ELR (cell line): Measurements from ENCODE around the gene CEACAM8.
A peak's percentile ranks its signal among the peaks of the same experiment; 100 is the strongest.
"Not testable (repeated sequence)": the region's sequence is repeated elsewhere in the genome, so short reads cannot be mapped to it uniquely, and the experiment has no call there.

ENCODE experiments used
- DNase-seq: peaks from one replicate; pipeline ENCODE4 v3.0.0-alpha.2; 2015; ENCODE audit warnings: low read depth

Gene CEACAM8

DNA sequence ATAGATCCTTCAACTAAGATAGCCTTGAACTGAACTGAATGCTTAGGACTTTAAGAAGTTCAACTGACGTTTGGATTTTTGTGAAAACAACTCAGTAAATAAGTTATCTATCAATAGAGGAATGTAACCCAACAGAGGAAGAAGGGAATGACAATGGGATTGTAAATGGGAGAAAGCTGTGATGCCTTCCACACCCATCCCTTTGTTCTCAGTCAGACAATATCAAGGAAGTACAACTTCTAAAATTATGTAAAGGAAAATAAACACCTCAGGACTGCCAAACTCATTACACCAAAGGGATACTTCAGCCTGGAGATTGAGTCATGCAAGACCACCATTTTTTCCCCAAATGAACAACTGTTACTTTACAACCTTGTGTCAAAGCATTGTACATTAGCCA, 21.1 kb downstream of the CEACAM8 start:
- no peak for DNase-seq

DNA sequence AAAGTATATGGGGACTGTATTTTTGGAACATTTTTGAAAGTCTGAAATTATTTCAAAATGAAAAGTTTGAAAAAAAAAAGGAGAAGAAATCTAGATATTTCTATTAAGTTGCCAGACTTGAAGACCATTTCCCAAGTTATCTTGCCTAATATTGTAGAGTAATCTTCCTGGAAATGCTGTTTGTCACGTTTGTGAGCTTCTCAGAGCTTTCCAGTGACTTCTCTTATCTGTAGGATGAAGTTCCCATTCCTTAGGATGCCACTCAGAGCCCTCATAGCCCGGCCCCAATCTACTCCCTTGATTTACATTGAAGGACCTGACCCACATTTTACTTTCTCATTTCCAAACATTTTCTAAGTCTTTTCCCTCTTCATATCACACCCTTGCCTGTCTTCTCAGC, 23.6 kb downstream of the CEACAM8 start:
- DNase-seq = no peak

- DNase-seq = no peak
Observed at GRCh38 chr19:42569193-42569592, 25.5 kb downstream of the CEACAM8 start.

- DNase-seq = no peak
Observed at GRCh38 chr19:42568006-42568405, 26.7 kb downstream of the CEACAM8 start.

DNA sequence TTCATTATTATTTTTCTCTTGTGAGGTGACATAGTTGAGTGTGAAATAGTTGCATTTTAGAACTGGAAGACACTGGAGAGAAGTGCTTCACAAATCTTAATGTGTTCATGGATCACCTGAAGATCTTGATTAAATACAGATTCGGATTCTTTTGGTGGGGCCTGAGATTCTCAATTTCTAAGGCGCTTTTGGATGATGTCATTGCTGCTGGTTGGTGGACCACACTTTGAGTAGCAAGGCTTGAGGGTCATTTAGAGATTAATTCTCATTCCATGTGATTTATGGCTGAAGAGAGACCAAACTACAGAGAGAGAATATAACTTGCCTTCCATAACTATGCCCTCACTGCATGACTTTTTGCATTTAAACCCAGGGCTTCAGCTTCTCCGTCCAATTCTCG, 27.2 kb downstream of the CEACAM8 start:
- no peak for DNase-seq

- peak; percentile 61 for DNase-seq
Observed at GRCh38 chr19:42563352-42564210, 31.1 kb downstream of the CEACAM8 start.

GRCh38 chr19:42561512-42561911, 33.2 kb downstream of the CEACAM8 start:
- no peak for DNase-seq

GRCh38 chr19:42560731-42561130, 34.0 kb downstream of the CEACAM8 start:
- no peak for DNase-seq

DNA sequence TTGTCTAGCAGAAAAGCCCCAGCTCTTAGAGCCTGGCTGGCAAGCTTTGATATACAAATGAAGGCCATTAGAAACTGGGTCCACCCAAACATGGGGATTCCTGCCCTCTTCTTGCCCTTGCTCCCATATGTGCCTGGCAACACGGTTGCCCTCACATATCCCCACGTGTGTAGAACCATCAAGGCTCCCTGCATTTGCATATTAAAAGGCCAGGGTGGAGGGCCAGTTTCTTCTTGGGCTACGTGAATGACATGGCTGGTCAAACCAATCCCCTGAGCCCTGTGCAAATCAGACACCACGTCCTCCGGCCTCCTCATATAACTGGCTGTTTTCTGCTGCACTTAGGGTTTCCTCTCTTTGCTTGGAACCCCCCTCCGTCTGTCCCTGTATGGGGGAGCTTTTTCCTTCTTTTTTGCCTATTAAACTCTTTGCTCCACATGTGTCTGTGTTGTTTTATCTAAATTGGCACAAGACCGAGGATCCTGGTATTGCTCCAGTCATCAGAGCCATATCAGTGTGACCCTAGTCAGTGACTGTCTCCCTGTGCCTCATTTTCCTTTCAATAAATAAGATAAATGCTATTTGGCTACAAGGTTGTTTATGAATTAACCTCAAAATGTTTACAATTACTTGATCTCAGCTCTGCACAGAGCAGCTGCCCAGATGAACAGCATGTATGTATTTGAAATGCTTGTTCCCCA, 36.1 kb downstream of the CEACAM8 start:
- no peak for DNase-seq

DNA sequence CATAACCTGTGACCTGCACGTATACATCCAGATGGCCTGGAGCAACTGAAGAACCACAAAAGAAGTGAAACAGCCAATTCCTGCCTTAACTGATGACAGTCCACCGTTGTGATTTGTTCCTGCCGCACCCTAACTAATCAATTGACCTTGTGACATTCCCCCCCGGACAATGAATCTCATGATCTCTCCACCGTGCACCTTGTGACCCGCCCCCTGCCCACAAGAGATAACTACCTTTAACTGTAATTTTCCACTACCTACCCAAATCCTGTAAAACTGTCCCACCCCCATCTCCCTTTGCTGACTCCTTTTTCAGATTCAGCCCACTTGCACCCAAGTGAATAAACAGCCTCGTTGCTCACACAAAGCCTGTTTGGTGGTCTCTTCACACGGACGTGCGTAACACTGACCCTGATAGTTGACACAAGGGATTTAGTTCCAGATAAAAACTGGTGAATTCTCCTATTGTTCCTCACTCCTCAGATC, 37.3 kb downstream of the CEACAM8 start:
- not testable (repeated sequence) for DNase-seq

GRCh38 chr19:42555801-42556200, 38.9 kb downstream of the CEACAM8 start:
- DNase-seq = no peak

DNA sequence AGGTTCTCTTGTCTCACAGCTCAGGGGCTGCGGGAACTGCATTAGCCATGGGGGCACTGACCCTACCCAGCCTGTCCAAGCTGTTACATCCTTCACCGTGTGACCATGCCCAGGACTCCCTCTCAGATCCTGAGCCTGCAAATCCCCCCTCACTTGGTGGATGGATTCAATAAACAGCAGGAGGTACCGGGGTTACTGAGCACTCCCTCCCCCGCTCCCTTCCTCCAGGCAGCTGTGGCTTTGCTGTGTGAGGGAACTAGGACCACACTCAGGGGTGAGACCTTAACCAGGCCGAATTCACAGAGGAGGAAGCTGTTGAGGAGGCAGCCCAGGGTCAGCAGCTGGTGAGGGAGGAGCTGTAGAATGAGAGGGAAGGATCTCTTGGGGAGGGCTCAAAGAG, 39.4 kb downstream of the CEACAM8 start:
- DNase-seq = no peak

- DNase-seq = no peak
Observed at GRCh38 chr19:42554046-42554575, 40.6 kb downstream of the CEACAM8 start.

DNA sequence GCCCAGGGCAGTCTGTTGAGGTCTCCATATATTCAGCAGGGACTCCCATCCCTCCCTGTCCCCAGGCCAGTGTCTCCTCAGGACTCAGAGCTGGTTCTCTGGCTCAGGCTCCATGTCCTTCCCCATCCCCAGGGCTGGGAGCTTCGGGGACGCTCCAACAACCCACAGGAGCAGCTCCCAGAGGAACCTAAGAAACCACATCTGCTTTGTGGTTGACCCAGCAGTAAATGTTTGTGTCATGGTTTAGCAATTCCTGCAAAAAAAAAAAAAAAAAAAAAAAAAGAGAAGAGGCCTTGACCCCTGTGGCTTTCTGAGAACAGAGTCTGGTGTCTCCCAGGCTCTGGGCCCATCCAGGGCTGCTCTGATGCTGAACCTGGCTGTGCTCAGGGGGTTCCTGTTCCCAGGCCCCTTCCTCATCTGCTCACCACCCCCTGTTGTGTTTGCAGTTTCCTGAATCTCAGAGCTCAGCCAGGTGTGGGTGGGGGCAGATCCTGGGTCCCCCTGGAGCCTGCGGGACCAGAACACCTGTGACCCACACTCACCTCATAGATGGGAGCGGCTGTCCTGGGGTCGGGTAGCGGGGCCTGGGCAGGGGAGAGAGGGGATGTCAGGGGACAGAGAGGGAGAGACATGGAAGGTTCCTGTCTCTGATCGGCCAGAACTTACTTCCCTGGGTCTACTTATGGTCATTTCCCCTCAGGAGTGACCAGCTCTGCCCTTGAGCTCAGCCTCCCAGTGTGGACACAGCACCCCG, 41.3 kb downstream of the CEACAM8 start:
- peak; percentile 79 for DNase-seq

GRCh38 chr19:42552086-42553065, 42.3 kb downstream of the CEACAM8 start:
- no peak for DNase-seq

DNA sequence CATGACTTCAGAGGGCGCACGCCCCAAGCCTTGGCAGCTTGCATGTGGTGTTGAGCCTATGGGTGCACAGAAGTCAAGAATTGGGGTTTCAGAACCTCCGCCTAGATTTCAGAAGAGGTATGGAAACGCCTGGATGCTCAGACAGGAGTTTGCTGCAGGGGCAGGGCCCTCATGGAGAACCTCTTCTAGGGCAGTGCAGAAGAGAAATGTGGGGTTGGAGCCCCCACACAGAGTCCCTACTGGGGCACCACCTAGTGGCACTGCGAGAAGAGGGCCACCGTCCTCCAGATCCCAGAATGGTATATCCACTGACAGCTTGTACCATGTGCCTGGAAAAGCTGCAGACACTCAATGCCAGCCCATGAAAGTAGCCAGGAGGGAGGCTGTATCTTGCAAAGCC, 44.2 kb downstream of the CEACAM8 start:
- DNase-seq = not testable (repeated sequence)

GRCh38 chr19:42549067-42549466, 45.7 kb downstream of the CEACAM8 start:
- not testable (repeated sequence) for DNase-seq

DNA sequence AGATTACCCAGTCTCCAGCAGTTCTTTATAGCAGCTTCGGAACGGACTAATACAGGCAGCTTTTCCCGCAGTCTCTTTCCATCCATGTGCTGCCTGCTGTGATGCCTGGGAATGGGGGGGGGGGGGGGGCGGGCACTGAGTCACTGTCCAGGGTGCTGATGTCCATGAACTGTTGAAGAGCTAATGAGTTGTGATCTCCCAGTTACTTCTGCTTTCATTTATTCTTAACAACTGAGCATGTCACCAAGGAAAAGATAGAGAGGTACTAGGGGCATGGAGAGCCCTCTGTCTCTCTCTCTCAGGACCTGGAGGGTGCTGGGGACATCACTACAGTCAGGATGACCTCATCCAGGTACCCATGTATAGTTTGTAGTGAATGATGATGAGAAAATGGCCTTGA, 46.2 kb downstream of the CEACAM8 start:
- DNase-seq = no peak

DNA sequence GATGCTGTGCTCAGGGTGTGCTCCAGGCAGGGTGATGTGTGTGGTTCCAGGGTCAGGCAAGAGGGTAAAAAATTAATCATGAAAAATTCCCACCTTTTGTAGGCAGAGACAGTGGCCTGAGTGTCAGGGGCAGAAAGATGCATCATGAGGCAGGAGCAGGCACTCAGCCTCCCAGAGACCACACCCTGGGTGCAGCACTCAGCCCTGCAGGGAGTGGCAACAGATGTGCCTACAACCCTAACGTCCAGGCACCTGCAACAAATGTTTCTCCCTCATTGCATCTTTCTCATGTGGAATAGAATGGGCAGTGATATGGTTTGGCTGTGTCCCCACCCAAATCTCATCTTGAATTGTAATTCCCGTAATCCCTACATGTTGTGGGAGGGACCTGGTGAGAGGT, 46.8 kb downstream of the CEACAM8 start:
- no peak for DNase-seq

- DNase-seq = no peak
Observed at GRCh38 chr19:42546831-42547500, 47.8 kb downstream of the CEACAM8 start.
